ENCODE measurements around the gene COA3. TPM values are rescaled to one million over a fixed set of nuclear protein-coding genes. Genes with fewer than 3 reads are reported as not detected.

The COA3 gene
- total RNA-seq, 4 donors from 2014 or later: 128 to 400 (median 171) TPM

- peak overlapping the region; percentile 53 to 82 (median 80) for H3K27ac ChIP-seq
- H3K9me3 ChIP-seq: no peaks in the 10 kb centered on the region
- no peak overlapping the region for H3K4me3 ChIP-seq
- 28 to 34% methylated on average over 2 of the region's 2 CpGs for WGBS, 2 donors (ENCODE audit: low coverage in 1 of 2)
- H3K27me3 ChIP-seq: no peaks in the 10 kb centered on the region
- no peaks in the 10 kb centered on the region for H3K36me3 ChIP-seq
- peaks cover 5 to 54% (median 25%) of the 10 kb centered on the region in 4 donors for H3K4me1 ChIP-seq
- intact Hi-C loops (cut with DNase I; ENCODE audit: low total_unique reads) (no loop called here), in situ Hi-C loops (cut with MboI; ENCODE audit: low pct_ligation_motif_present in 1 of 4, low pct_unique_long_range_greater_than_20kb in 1 of 4, low sequenced_read_pairs in 3 of 4) (no loop called here)
- no peak for DNase-seq
- TF ChIP-seq POLR2AphosphoS5 (IDR thresholded peaks at IDR 0.05) (peak in 1 of 3 donors; percentile 30), EP300 (IDR thresholded peaks at IDR 0.05; ENCODE audit: low read depth) (no peak)
These were observed 4.8 kb upstream of the COA3 start for GRCh38 chr17:42803074-42803883.

DNA sequence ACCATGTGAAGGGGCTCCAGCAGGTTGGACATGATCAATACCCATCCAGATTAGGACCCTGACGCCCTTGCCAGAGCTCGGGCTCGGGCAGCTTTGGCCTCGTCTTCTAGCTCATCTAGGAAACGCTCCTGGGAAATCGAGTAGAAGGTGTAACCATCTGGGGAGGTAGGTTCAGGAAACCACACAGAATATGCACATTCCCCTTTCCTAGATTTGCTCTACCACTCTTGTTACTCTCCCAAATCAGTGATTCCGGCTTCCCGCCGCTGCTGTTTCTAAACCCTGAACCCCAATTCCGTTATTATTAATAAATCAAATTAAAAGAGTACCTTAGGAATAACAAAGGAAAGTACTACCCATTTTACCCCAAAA lies 507 bp downstream of the COA3 start:
- Histone ChIP-seq H3K4me3 (peak overlapping the region; percentile 57 to 85 (median 71)), H3K27me3 (no peaks in the 10 kb centered on the region), H3K4me1 (peaks cover 5 to 51% (median 36%) of the 10 kb centered on the region in 4 donors), H3K27ac (peak overlapping the region; percentile 86 to 94 (median 86)), H3K9me3 (no peaks in the 10 kb centered on the region), H3K36me3 (no peaks in the 10 kb centered on the region)
- no peak for DNase-seq
- TF ChIP-seq EP300 (IDR thresholded peaks at IDR 0.05; ENCODE audit: low read depth): no peak
- TF ChIP-seq POLR2AphosphoS5 (IDR thresholded peaks at IDR 0.05): no peak
- TF ChIP-seq, protein P1, sequence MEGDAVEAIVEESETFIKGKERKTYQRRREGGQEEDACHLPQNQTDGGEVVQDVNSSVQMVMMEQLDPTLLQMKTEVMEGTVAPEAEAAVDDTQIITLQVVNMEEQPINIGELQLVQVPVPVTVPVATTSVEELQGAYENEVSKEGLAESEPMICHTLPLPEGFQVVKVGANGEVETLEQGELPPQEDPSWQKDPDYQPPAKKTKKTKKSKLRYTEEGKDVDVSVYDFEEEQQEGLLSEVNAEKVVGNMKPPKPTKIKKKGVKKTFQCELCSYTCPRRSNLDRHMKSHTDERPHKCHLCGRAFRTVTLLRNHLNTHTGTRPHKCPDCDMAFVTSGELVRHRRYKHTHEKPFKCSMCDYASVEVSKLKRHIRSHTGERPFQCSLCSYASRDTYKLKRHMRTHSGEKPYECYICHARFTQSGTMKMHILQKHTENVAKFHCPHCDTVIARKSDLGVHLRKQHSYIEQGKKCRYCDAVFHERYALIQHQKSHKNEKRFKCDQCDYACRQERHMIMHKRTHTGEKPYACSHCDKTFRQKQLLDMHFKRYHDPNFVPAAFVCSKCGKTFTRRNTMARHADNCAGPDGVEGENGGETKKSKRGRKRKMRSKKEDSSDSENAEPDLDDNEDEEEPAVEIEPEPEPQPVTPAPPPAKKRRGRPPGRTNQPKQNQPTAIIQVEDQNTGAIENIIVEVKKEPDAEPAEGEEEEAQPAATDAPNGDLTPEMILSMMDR (IDR thresholded peaks at IDR 0.05): no peak
- TF ChIP-seq POLR2A (IDR thresholded peaks at IDR 0.05): no peak
- WGBS, 2 donors (ENCODE audit: low coverage in 1 of 2): 9 to 14% methylated on average over 4 to 10 of the region's 10 CpGs
- intact Hi-C loops (cut with DNase I; ENCODE audit: low total_unique reads): no loop called here
- in situ Hi-C loops (cut with MboI; ENCODE audit: low pct_ligation_motif_present in 1 of 4, low pct_unique_long_range_greater_than_20kb in 1 of 4, low sequenced_read_pairs in 3 of 4): no loop called here

- TF ChIP-seq, protein P1 (IDR thresholded peaks at IDR 0.05): no peak
- peak; percentile 49 to 95 (median 95) for TF ChIP-seq POLR2AphosphoS5 (IDR thresholded peaks at IDR 0.05)
- no peak for TF ChIP-seq EP300 (IDR thresholded peaks at IDR 0.05; ENCODE audit: low read depth)
- TF ChIP-seq POLR2A (IDR thresholded peaks at IDR 0.05): peak; percentile 92
- Histone ChIP-seq H3K4me1 (peaks cover 5 to 44% (median 32%) of the 10 kb centered on the region in 4 donors), H3K9me3 (no peaks in the 10 kb centered on the region), H3K27me3 (no peaks in the 10 kb centered on the region), H3K27ac (peak overlapping the region; percentile 86 to 94 (median 86)), H3K4me3 (peak overlapping the region in 3 of 4 donors; percentile 57 to 85 (median 74)), H3K36me3 (no peaks in the 10 kb centered on the region)
- DNase-seq: peak; percentile 71
- in situ Hi-C loops (cut with MboI; ENCODE audit: low pct_ligation_motif_present in 1 of 4, low pct_unique_long_range_greater_than_20kb in 1 of 4, low sequenced_read_pairs in 3 of 4): no loop called here
- 45 to 60% methylated on average over 7 to 10 of the region's 10 CpGs for WGBS, 2 donors (ENCODE audit: low coverage in 1 of 2)
- intact Hi-C loops (cut with DNase I; ENCODE audit: low total_unique reads): no loop called here
These were observed 1.2 kb downstream of the COA3 start for GRCh38 chr17:42797067-42798007.

GRCh38 chr17:42796066-42796758 lies 2.3 kb downstream of the COA3 start:
- H3K27me3 ChIP-seq: no peaks in the 10 kb centered on the region
- H3K4me3 ChIP-seq: peak overlapping the region in 1 of 4 donors; percentile 26
- no peaks in the 10 kb centered on the region for H3K9me3 ChIP-seq
- H3K27ac ChIP-seq: peak overlapping the region; percentile 86 to 94 (median 86)
- no peaks in the 10 kb centered on the region for H3K36me3 ChIP-seq
- H3K4me1 ChIP-seq: peaks cover 5 to 39% (median 32%) of the 10 kb centered on the region in 4 donors
- in situ Hi-C loops (cut with MboI; ENCODE audit: low pct_ligation_motif_present in 1 of 4, low pct_unique_long_range_greater_than_20kb in 1 of 4, low sequenced_read_pairs in 3 of 4): no loop called here
- no peak for TF ChIP-seq POLR2AphosphoS5 (IDR thresholded peaks at IDR 0.05)
- no peak for TF ChIP-seq EP300 (IDR thresholded peaks at IDR 0.05; ENCODE audit: low read depth)
- no peak for TF ChIP-seq POLR2A (IDR thresholded peaks at IDR 0.05)
- TF ChIP-seq, protein P1 (IDR thresholded peaks at IDR 0.05): no peak
- intact Hi-C loops (cut with DNase I; ENCODE audit: low total_unique reads): no loop called here
- 84% methylated on average over 18 of the region's 18 CpGs; no CpG with 5 or more reads in 1 of the 2 donors for WGBS, 2 donors (ENCODE audit: low coverage in 1 of 2)
- no peak for DNase-seq
